Neuronal stem cell (in vitro differentiated cells): Measurements from ENCODE around the gene TMSB15C.

Experiments
- DNase-seq: peaks from one replicate; pipeline ENCODE4 v3.0.0-alpha.2; 2013; ENCODE audit warnings: low spot score
- H2AFZ ChIP-seq: one replicate; pipeline ENCODE4 v1.6.1; 2013; ENCODE audit warnings: mild to moderate bottlenecking, low read length, inconsistent platforms
- H2AK5ac ChIP-seq: 2 replicates; pipeline ENCODE4 v1.6.1; 2013; ENCODE audit warnings: low read depth, mild to moderate bottlenecking, inconsistent platforms, low read length, moderate library complexity, mixed read lengths
- H2BK120ac ChIP-seq: 2 replicates; pipeline ENCODE4 v1.6.1; 2013; ENCODE audit warnings: low read depth, mild to moderate bottlenecking, inconsistent platforms, low read length, moderate library complexity, mixed read lengths
- H2BK12ac ChIP-seq: one replicate; pipeline ENCODE4 v1.6.1; 2013; ENCODE audit warnings: low read length, inconsistent platforms
- H2BK15ac ChIP-seq: 2 replicates; pipeline ENCODE4 v1.6.1; 2013; ENCODE audit warnings: mild to moderate bottlenecking, low read length, inconsistent platforms, mixed read lengths
- H2BK5ac ChIP-seq: one replicate; pipeline ENCODE4 v1.6.1; 2013; ENCODE audit warnings: inconsistent platforms, mild to moderate bottlenecking, low read length, moderate library complexity
- H3K14ac ChIP-seq: one replicate; pipeline ENCODE4 v1.6.1; 2013; ENCODE audit warnings: low read length, inconsistent platforms
- H3K18ac ChIP-seq: 2 replicates; pipeline ENCODE4 v1.6.1; 2013; ENCODE audit warnings: low read length, inconsistent platforms
- H3K23ac ChIP-seq: 2 replicates; pipeline ENCODE4 v1.6.1; 2013; ENCODE audit warnings: low read depth, mild to moderate bottlenecking, mixed read lengths, low read length, inconsistent platforms; ENCODE audit not compliant: poor library complexity
- H3K27ac ChIP-seq: replicated peaks from 3 replicates; pipeline ENCODE4 v1.5.1; 2013; ENCODE audit warnings: low read length, inconsistent platforms
- H3K27me3 ChIP-seq, 3 experiments: 2 replicates each; pipeline ENCODE4 v1.6.1; 2013; ENCODE audit warnings: low read length in 3 of 3, mild to moderate bottlenecking in 2 of 3, inconsistent platforms in 1 of 3, low read depth in 1 of 3, mixed read lengths in 1 of 3, moderate library complexity in 1 of 3; ENCODE audit not compliant: control insufficient read depth in 3 of 3, insufficient read depth in 3 of 3
- H3K36me3 ChIP-seq, 2 donors: replicated peaks in 1 of 2; 2 replicates each; pipeline ENCODE4 v1.6.1; 2013; ENCODE audit warnings: low read length in 2 of 2; ENCODE audit not compliant: control insufficient read depth in 2 of 2, insufficient read depth in 2 of 2
- H3K4ac ChIP-seq: 2 replicates; pipeline ENCODE4 v1.6.1; 2013; ENCODE audit warnings: inconsistent platforms, mild to moderate bottlenecking, low read length, moderate library complexity
- H3K4me1 ChIP-seq, 2 donors: 1 replicate in 1 of 2; 2 replicates in 1 of 2; pipeline ENCODE4 v1.6.1; 2013; ENCODE audit warnings: low read length in 2 of 2, low read depth in 1 of 2; ENCODE audit not compliant: control insufficient read depth in 2 of 2, insufficient read depth in 1 of 2
- H3K4me2 ChIP-seq: one replicate; pipeline ENCODE4 v1.6.1; 2013; ENCODE audit warnings: mild to moderate bottlenecking, low read length, inconsistent platforms; ENCODE audit not compliant: insufficient read depth, poor library complexity, severe bottlenecking
- H3K4me3 ChIP-seq, 2 donors: 2 replicates each; pipeline ENCODE4 v1.5.1; 2013; ENCODE audit warnings: low read length in 2 of 2, mild to moderate bottlenecking in 2 of 2, inconsistent platforms in 1 of 2, moderate library complexity in 1 of 2
- H3K79me1 ChIP-seq: one replicate; pipeline ENCODE4 v1.6.1; 2013; ENCODE audit warnings: low read depth, mild to moderate bottlenecking, inconsistent platforms, low read length, moderate library complexity
- H3K9ac ChIP-seq: one replicate; pipeline ENCODE4 v1.6.1; 2013; ENCODE audit warnings: mild to moderate bottlenecking, low read depth, low read length, inconsistent platforms; ENCODE audit not compliant: poor library complexity
- H3K9me3 ChIP-seq, 2 donors: replicated peaks in 1 of 2; 2 replicates each; pipeline versions ENCODE3 to v1.6.1; 2013; ENCODE audit warnings: low read length in 2 of 2, mild to moderate bottlenecking in 2 of 2, inconsistent platforms in 1 of 2, low read depth in 1 of 2, mixed read lengths in 1 of 2, moderate library complexity in 1 of 2; ENCODE audit not compliant: control insufficient read depth in 2 of 2, insufficient read depth in 1 of 2
- H4K8ac ChIP-seq: one replicate; pipeline ENCODE4 v1.6.1; 2013; ENCODE audit warnings: low read depth, mild to moderate bottlenecking, inconsistent platforms, low read length, moderate library complexity
- H4K91ac ChIP-seq: one replicate; pipeline ENCODE4 v1.6.1; 2013; ENCODE audit warnings: low read length, low read depth, mild to moderate bottlenecking, inconsistent platforms; ENCODE audit not compliant: poor library complexity
- WGBS, 2 donors: extraction: QIAGEN DNeasy Blood & Tissue Kit; methylation state at CpG; one replicate each; pipeline ENCODE4 v1.1.7; 2013; ENCODE audit warnings: missing lambda C conversion rate in 2 of 2, mixed read lengths in 1 of 2; ENCODE audit not compliant: insufficient read length in 2 of 2, insufficient replicate concordance in 1 of 2; ENCODE audit errors: extremely low coverage in 2 of 2; 5-methylcytosine and 5-hydroxymethylcytosine counted together

The TMSB15C gene

DNA sequence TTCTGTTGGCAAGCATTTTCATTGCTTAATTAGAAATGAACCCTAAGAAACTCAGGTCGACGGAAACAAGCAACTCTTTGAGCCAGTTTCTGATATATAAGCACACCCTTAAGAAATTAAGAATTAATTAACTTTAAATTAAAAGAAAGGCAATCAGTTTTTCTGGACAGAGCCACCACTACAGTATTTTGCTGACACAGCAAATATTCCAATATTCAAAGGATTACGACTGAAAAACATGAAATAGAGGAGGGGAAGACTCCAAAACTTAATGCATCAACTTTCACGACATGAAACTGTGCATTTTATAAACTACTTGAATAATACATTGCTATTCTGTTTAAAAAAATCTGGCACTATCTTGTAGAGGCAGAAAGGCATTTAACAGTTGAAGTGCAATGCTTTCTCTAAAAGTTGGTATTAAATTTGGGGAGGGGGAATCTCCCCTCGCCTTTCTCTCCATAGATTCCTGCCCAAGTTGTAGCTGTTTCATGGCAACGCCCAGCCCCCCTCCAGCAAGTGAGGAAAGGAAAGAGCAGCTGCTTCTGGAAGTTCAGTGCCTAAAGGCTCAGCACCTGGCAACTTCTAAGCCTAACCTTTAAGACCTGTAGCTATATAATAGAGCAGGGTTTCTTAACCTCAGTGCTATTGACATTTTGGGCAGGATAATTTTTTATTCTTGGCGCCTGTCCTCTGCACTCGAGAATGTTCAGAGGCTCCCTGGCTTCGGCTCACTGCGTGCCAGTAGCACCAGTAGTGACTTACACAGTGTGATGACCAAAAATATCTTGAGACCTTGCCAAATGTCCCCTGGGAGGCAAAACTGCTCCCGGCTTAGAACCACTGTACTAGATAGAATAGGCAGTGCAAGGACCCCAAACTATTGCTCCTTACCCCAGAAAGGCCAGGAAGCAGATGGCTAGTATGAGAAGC lies 29.6 kb upstream of the TMSB15C start:
- Histone ChIP-seq H3K4me2 (no peak overlapping the region), H4K8ac (no peak overlapping the region), H2BK12ac (no peak overlapping the region), H3K4me1 (peaks cover 2 to 6% of the 10 kb centered on the region in 2 donors), H3K27ac (no peak overlapping the region), H3K4ac (no peak overlapping the region), H3K18ac (no peak overlapping the region), H2BK15ac (no peak overlapping the region), H4K91ac (no peak overlapping the region), H3K23ac (no peak overlapping the region), H2AFZ (no peak overlapping the region), H3K27me3 (no peaks in the 10 kb centered on the region), H3K36me3 (no peaks in the 10 kb centered on the region), H2AK5ac (no peak overlapping the region), H3K4me3 (no peak overlapping the region), H2BK5ac (no peak overlapping the region), H3K79me1 (no peaks in the 10 kb centered on the region), H3K9ac (no peak overlapping the region), H2BK120ac (no peak overlapping the region), H3K14ac (no peak overlapping the region), H3K9me3 (no peaks in the 10 kb centered on the region)
- WGBS, 2 donors = no CpG with 5 or more reads among the region's 11 CpGs
- no peak for DNase-seq

- H2AFZ ChIP-seq = no peak overlapping the region
- H3K9ac ChIP-seq = no peak overlapping the region
- H3K9me3 ChIP-seq = no peaks in the 10 kb centered on the region
- H3K36me3 ChIP-seq = no peaks in the 10 kb centered on the region
- peaks cover 2% of the 10 kb centered on the region in 2 donors for H3K4me1 ChIP-seq
- no peak overlapping the region for H3K18ac ChIP-seq
- H3K27me3 ChIP-seq = no peaks in the 10 kb centered on the region
- H2BK15ac ChIP-seq = no peak overlapping the region
- no CpG with 5 or more reads among the region's 10 CpGs for WGBS, 2 donors
- no peak overlapping the region for H3K14ac ChIP-seq
- no peak overlapping the region for H2BK12ac ChIP-seq
- no peak overlapping the region for H2BK120ac ChIP-seq
- H3K23ac ChIP-seq = no peak overlapping the region
- no peak overlapping the region for H3K4me3 ChIP-seq
- H4K91ac ChIP-seq = no peak overlapping the region
- H3K4me2 ChIP-seq = no peak overlapping the region
- no peak for DNase-seq
- no peak overlapping the region for H2BK5ac ChIP-seq
- H3K27ac ChIP-seq = no peak overlapping the region
- no peak overlapping the region for H3K4ac ChIP-seq
- no peaks in the 10 kb centered on the region for H3K79me1 ChIP-seq
- H2AK5ac ChIP-seq = no peak overlapping the region
- no peak overlapping the region for H4K8ac ChIP-seq
These were observed 28.6 kb upstream of the TMSB15C start for GRCh38 chrX:104104676-104105075.

- Histone ChIP-seq H3K27me3 (no peaks in the 10 kb centered on the region), H3K27ac (no peak overlapping the region), H3K79me1 (no peaks in the 10 kb centered on the region), H3K4me3 (no peak overlapping the region), H2BK15ac (no peak overlapping the region), H4K8ac (no peak overlapping the region), H3K4me2 (no peak overlapping the region), H2AFZ (no peak overlapping the region), H3K4me1 (no peaks in the 10 kb centered on the region), H3K23ac (no peak overlapping the region), H2BK120ac (no peak overlapping the region), H3K18ac (no peak overlapping the region), H3K9ac (no peak overlapping the region), H3K4ac (no peak overlapping the region), H3K14ac (no peak overlapping the region), H3K36me3 (no peaks in the 10 kb centered on the region), H2BK5ac (no peak overlapping the region), H2BK12ac (no peak overlapping the region), H3K9me3 (no peaks in the 10 kb centered on the region), H2AK5ac (no peak overlapping the region), H4K91ac (no peak overlapping the region)
- no peak for DNase-seq
These were observed 22.9 kb upstream of the TMSB15C start for GRCh38 chrX:104098919-104099318.

GRCh38 chrX:104098151-104098808 lies 22.2 kb upstream of the TMSB15C start:
- H2BK12ac ChIP-seq = no peak overlapping the region
- no peak overlapping the region for H3K23ac ChIP-seq
- H3K4me1 ChIP-seq = no peaks in the 10 kb centered on the region
- no peak overlapping the region for H2AK5ac ChIP-seq
- H4K91ac ChIP-seq = no peak overlapping the region
- H3K9me3 ChIP-seq = no peaks in the 10 kb centered on the region
- no peak overlapping the region for H3K18ac ChIP-seq
- H3K14ac ChIP-seq = no peak overlapping the region
- no peaks in the 10 kb centered on the region for H3K79me1 ChIP-seq
- no peak overlapping the region for H4K8ac ChIP-seq
- H3K9ac ChIP-seq = no peak overlapping the region
- H2AFZ ChIP-seq = no peak overlapping the region
- H3K4ac ChIP-seq = no peak overlapping the region
- no peak overlapping the region for H2BK120ac ChIP-seq
- no CpG with 5 or more reads among the region's 4 CpGs for WGBS, 2 donors
- DNase-seq = peak; percentile 42
- no peaks in the 10 kb centered on the region for H3K36me3 ChIP-seq
- H2BK5ac ChIP-seq = no peak overlapping the region
- no peaks in the 10 kb centered on the region for H3K27me3 ChIP-seq
- no peak overlapping the region for H2BK15ac ChIP-seq
- no peak overlapping the region for H3K27ac ChIP-seq
- no peak overlapping the region for H3K4me2 ChIP-seq
- H3K4me3 ChIP-seq = no peak overlapping the region
